Measurements from ENCODE around the gene IZUMO1R.

The IZUMO1R gene

GRCh38 chr11:94308024-94308423 lies 3.6 kb downstream of the IZUMO1R start:
- no peak overlapping the region for H3K4me3 ChIP-seq (ENCODE audit: low read length)
- no peak for DNase-seq (ENCODE audit: low read depth)
- no peak for TF ChIP-seq CTCF (conservative IDR thresholded peaks at IDR 0.05; ENCODE audit: low read depth, low read length)

- DNase-seq (ENCODE audit: low read depth), result no peak
- TF ChIP-seq CTCF (conservative IDR thresholded peaks at IDR 0.05; ENCODE audit: low read depth, low read length), result no peak
- H3K4me3 ChIP-seq (ENCODE audit: low read length), result no peak overlapping the region
Observed at GRCh38 chr11:94309757-94310156, 5.4 kb downstream of the IZUMO1R start.

- DNase-seq (ENCODE audit: low read depth), result no peak
- TF ChIP-seq CTCF (conservative IDR thresholded peaks at IDR 0.05; ENCODE audit: low read depth, low read length), result no peak
- H3K4me3 ChIP-seq (ENCODE audit: low read length), result no peak overlapping the region
Observed at GRCh38 chr11:94310191-94310875, 6.0 kb downstream of the IZUMO1R start.

GRCh38 chr11:94312339-94312738 lies 8.0 kb downstream of the IZUMO1R start:
- no peak for DNase-seq (ENCODE audit: low read depth)
- H3K4me3 ChIP-seq (ENCODE audit: low read length), result no peak overlapping the region
- no peak for TF ChIP-seq CTCF (conservative IDR thresholded peaks at IDR 0.05; ENCODE audit: low read depth, low read length)

- no peak for TF ChIP-seq CTCF (conservative IDR thresholded peaks at IDR 0.05; ENCODE audit: low read depth, low read length)
- no peak for DNase-seq (ENCODE audit: low read depth)
- H3K4me3 ChIP-seq (ENCODE audit: low read length), result no peak overlapping the region
Observed at GRCh38 chr11:94314064-94314463, 9.7 kb downstream of the IZUMO1R start.

- H3K4me3 ChIP-seq (ENCODE audit: low read length), result no peak overlapping the region
- no peak for TF ChIP-seq CTCF (conservative IDR thresholded peaks at IDR 0.05; ENCODE audit: low read depth, low read length)
- DNase-seq (ENCODE audit: low read depth), result no peak
Observed at GRCh38 chr11:94315664-94316063, 11.3 kb downstream of the IZUMO1R start.

- H3K4me3 ChIP-seq (ENCODE audit: low read length), result no peak overlapping the region
- DNase-seq (ENCODE audit: low read depth), result no peak
- no peak for TF ChIP-seq CTCF (conservative IDR thresholded peaks at IDR 0.05; ENCODE audit: low read depth, low read length)
Observed at GRCh38 chr11:94322501-94322900, 18.1 kb downstream of the IZUMO1R start.

Measured in retinal pigment epithelial cell (primary cell).